ENCODE measurements around the gene SERTAD1. TPM values are rescaled to one million over a fixed set of nuclear protein-coding genes. Genes with fewer than 3 reads are reported as not detected.

Gene SERTAD1
- polyA plus RNA-seq, 1 of the 3 experiments (the other 2 are of a cell fraction), result 10.4 TPM

DNA sequence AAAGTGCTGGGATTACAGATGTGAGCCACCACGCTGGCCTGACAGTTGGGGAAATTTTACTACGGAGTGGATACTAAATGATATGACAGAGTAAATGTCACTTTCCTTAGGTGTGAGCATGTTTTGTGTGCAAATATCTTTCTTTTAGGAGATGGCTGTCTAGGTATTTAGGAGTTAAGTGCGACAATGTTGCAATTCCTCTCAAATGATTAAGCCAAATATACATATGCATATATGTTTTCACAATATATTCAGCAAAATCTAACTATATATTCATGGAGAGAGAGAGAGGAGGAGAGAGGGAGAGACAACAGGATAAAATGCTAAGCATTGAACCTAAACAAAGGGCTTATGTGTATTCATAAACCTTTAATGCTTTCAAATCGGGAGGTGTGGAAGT, 23.7 kb upstream of the SERTAD1 start:
- Histone ChIP-seq H4K20me1 (ENCODE audit: insufficient read depth) (no peaks in the 10 kb centered on the region), H3K9ac (no peak overlapping the region), H3K4me3 (ENCODE audit: low read depth in 2 of 2, low read length in 1 of 2) (no peak overlapping the region), H3K4me2 (no peak overlapping the region), H3K36me3 (replicated peaks in 1 of 2; ENCODE audit: control insufficient read depth in 1 of 2, insufficient read depth in 2 of 2, low read length in 1 of 2) (no peaks in the 10 kb centered on the region), H3K79me2 (ENCODE audit: insufficient read depth) (no peaks in the 10 kb centered on the region), H3K27ac (ENCODE audit: low read depth in 2 of 2, low read length in 1 of 2) (no peak overlapping the region), H3F3A (replicated peaks; ENCODE audit: insufficient read depth) (peaks cover 3% of the 10 kb centered on the region), H3K9me2 (no peaks in the 10 kb centered on the region), H2AFZ (ENCODE audit: low read depth) (no peak overlapping the region), H3K27me3 (ENCODE audit: insufficient read depth) (no peaks in the 10 kb centered on the region), H3K4me1 (ENCODE audit: control insufficient read depth in 1 of 2, insufficient read depth in 2 of 2, low read depth in 1 of 2, low read length in 1 of 2) (peaks cover 0 to 2% of the 10 kb centered on the region in 2 experiments; a peak in 2 of 4 replicates), H3K9me3 (no peaks in the 10 kb centered on the region)
- no peak for TF ChIP-seq RFX5 (IDR thresholded peaks at IDR 0.05; ENCODE audit: low read length)
- TF ChIP-seq, protein P1, sequence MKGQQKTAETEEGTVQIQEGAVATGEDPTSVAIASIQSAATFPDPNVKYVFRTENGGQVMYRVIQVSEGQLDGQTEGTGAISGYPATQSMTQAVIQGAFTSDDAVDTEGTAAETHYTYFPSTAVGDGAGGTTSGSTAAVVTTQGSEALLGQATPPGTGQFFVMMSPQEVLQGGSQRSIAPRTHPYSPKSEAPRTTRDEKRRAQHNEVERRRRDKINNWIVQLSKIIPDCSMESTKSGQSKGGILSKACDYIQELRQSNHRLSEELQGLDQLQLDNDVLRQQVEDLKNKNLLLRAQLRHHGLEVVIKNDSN (IDR thresholded peaks at IDR 0.05; ENCODE audit: borderline replicate concordance, low read depth), result no peak
- TF ChIP-seq, protein P2, sequence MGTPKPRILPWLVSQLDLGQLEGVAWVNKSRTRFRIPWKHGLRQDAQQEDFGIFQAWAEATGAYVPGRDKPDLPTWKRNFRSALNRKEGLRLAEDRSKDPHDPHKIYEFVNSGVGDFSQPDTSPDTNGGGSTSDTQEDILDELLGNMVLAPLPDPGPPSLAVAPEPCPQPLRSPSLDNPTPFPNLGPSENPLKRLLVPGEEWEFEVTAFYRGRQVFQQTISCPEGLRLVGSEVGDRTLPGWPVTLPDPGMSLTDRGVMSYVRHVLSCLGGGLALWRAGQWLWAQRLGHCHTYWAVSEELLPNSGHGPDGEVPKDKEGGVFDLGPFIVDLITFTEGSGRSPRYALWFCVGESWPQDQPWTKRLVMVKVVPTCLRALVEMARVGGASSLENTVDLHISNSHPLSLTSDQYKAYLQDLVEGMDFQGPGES (IDR thresholded peaks at IDR 0.05; ENCODE audit: low read depth, low read length), result no peak
- TF ChIP-seq SIN3A (IDR thresholded peaks at IDR 0.05; ENCODE audit: borderline replicate concordance, low read depth, low read length), result no peak
- no peak for TF ChIP-seq SMC3 (IDR thresholded peaks at IDR 0.05; ENCODE audit: low read depth, low read length)
- TF ChIP-seq NRF1 (IDR thresholded peaks at IDR 0.05; ENCODE audit: low read depth, low read length), result no peak
- TF ChIP-seq EP300 (IDR thresholded peaks at IDR 0.05; ENCODE audit: borderline replicate concordance in 1 of 2, low read depth in 1 of 2, low read length in 1 of 2), result no peak
- TF ChIP-seq GABPA (IDR thresholded peaks at IDR 0.05; ENCODE audit: low read depth), result no peak
- TF ChIP-seq, protein P3, sequence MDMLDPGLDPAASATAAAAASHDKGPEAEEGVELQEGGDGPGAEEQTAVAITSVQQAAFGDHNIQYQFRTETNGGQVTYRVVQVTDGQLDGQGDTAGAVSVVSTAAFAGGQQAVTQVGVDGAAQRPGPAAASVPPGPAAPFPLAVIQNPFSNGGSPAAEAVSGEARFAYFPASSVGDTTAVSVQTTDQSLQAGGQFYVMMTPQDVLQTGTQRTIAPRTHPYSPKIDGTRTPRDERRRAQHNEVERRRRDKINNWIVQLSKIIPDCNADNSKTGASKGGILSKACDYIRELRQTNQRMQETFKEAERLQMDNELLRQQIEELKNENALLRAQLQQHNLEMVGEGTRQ (IDR thresholded peaks at IDR 0.05; ENCODE audit: borderline replicate concordance, low read depth, low read length), result no peak
- TF ChIP-seq MEF2A (IDR thresholded peaks at IDR 0.05; ENCODE audit: borderline replicate concordance, low read depth), result no peak
- TF ChIP-seq, protein P4, sequence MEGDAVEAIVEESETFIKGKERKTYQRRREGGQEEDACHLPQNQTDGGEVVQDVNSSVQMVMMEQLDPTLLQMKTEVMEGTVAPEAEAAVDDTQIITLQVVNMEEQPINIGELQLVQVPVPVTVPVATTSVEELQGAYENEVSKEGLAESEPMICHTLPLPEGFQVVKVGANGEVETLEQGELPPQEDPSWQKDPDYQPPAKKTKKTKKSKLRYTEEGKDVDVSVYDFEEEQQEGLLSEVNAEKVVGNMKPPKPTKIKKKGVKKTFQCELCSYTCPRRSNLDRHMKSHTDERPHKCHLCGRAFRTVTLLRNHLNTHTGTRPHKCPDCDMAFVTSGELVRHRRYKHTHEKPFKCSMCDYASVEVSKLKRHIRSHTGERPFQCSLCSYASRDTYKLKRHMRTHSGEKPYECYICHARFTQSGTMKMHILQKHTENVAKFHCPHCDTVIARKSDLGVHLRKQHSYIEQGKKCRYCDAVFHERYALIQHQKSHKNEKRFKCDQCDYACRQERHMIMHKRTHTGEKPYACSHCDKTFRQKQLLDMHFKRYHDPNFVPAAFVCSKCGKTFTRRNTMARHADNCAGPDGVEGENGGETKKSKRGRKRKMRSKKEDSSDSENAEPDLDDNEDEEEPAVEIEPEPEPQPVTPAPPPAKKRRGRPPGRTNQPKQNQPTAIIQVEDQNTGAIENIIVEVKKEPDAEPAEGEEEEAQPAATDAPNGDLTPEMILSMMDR (IDR thresholded peaks at IDR 0.05), result no peak
- TF ChIP-seq NFIC (IDR thresholded peaks at IDR 0.05; ENCODE audit: borderline replicate concordance), result no peak
- TF ChIP-seq EZH2phosphoT487 (IDR thresholded peaks at IDR 0.05; ENCODE audit: borderline replicate concordance, low read depth), result no peak
- TF ChIP-seq POLR2AphosphoS5 (IDR thresholded peaks at IDR 0.05; ENCODE audit: low read depth, low read length), result no peak
- TF ChIP-seq FOXM1 (IDR thresholded peaks at IDR 0.05; ENCODE audit: low read depth), result no peak
- no peak for TF ChIP-seq RXRA (IDR thresholded peaks at IDR 0.05; ENCODE audit: borderline replicate concordance, low read depth)
- TF ChIP-seq MXI1 (IDR thresholded peaks at IDR 0.05; ENCODE audit: low read depth, low read length), result no peak
- TF ChIP-seq, protein P5, sequence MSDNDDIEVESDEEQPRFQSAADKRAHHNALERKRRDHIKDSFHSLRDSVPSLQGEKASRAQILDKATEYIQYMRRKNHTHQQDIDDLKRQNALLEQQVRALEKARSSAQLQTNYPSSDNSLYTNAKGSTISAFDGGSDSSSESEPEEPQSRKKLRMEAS (IDR thresholded peaks at IDR 0.05; ENCODE audit: low read depth), result no peak
- no peak for TF ChIP-seq YY1 (IDR thresholded peaks at IDR 0.05; ENCODE audit: low read depth)
- DNase-seq, result no peak
- ChIA-PET CTCF (no interaction called here), POLR2A (no interaction called here)
- WGBS (ENCODE audit: low lambda C conversion rate), result 91% methylated on average over 4 of the region's 4 CpGs
